PC-9 (cell line): ENCODE results near the gene KANK2.

Experiments used
- CTCF ChIP-seq: fragments of 200-600 bp; sonication (generic); conservative IDR thresholded peaks from 2 replicates; pipeline ENCODE4 v1.6.1; 2017; ENCODE audit warnings: mixed run types, antibody characterized with exemption, mild to moderate bottlenecking, moderate library complexity
- EZH2 ChIP-seq: fragments of 200-600 bp; sonication (generic); IDR thresholded peaks from 2 replicates; pipeline ENCODE4 v1.8.0; 2017; ENCODE audit warnings: antibody characterized with exemption, low read depth

GRCh38 chr19:11173516-11174155, 23.7 kb downstream of the KANK2 start:
- no peak for TF ChIP-seq CTCF
- TF ChIP-seq EZH2 = no peak
